LNCaP clone FGC (cell line): ENCODE measurements around the gene KLRG1.

Experiments used
- DNase-seq: peaks from one replicate; pipeline ENCODE4 v3.0.0-alpha.2; 2011; ENCODE audit warnings: low read depth
- H3K4me3 ChIP-seq: 2 replicates; pipeline ENCODE4 v1.5.1; 2011; ENCODE audit warnings: mild to moderate bottlenecking, low read depth, low read length, control low read depth
- TF ChIP-seq, protein P1 (sequence below): IDR thresholded peaks from 2 replicates; pipeline ENCODE4 v1.5.1; 2012; ENCODE audit warnings: mild to moderate bottlenecking; ENCODE audit not compliant: control insufficient read depth, insufficient read depth; ENCODE audit errors: extremely low read depth

Gene KLRG1

DNA sequence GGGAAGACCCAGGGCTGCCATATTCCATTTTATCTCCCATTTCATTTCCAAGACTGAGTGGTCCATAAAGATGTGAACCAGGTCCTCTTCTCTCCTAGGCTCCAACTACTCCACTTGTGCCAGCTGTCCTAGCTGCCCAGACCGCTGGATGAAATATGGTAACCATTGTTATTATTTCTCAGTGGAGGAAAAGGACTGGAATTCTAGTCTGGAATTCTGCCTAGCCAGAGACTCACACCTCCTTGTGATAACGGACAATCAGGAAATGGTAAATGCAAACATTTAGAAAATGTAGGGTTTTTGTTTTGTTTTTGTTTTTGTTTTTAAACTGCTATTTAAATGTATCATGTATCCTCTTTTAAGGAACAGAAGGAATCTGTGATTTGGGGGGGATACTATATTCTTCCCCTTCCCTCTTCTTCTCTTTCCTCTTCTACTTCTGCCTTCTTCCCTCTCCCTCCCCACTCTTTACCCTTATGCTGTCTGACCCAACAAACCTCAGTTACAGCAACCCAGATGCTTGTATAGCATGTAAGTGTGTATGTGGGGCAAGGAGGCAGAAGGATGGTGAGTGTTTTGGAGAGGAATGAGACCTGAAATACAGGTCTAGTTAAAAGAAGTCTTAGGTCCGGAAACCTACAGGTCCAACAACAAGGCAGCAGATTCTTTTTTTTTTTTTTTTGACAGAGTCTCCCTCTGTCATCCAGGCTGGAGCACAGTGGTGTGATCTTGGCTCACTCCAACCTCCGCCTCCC, 5.9 kb downstream of the KLRG1 start:
- TF ChIP-seq, protein P1, sequence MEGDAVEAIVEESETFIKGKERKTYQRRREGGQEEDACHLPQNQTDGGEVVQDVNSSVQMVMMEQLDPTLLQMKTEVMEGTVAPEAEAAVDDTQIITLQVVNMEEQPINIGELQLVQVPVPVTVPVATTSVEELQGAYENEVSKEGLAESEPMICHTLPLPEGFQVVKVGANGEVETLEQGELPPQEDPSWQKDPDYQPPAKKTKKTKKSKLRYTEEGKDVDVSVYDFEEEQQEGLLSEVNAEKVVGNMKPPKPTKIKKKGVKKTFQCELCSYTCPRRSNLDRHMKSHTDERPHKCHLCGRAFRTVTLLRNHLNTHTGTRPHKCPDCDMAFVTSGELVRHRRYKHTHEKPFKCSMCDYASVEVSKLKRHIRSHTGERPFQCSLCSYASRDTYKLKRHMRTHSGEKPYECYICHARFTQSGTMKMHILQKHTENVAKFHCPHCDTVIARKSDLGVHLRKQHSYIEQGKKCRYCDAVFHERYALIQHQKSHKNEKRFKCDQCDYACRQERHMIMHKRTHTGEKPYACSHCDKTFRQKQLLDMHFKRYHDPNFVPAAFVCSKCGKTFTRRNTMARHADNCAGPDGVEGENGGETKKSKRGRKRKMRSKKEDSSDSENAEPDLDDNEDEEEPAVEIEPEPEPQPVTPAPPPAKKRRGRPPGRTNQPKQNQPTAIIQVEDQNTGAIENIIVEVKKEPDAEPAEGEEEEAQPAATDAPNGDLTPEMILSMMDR, result no peak
- DNase-seq, result no peak
- H3K4me3 ChIP-seq, result no peak overlapping the region

DNA sequence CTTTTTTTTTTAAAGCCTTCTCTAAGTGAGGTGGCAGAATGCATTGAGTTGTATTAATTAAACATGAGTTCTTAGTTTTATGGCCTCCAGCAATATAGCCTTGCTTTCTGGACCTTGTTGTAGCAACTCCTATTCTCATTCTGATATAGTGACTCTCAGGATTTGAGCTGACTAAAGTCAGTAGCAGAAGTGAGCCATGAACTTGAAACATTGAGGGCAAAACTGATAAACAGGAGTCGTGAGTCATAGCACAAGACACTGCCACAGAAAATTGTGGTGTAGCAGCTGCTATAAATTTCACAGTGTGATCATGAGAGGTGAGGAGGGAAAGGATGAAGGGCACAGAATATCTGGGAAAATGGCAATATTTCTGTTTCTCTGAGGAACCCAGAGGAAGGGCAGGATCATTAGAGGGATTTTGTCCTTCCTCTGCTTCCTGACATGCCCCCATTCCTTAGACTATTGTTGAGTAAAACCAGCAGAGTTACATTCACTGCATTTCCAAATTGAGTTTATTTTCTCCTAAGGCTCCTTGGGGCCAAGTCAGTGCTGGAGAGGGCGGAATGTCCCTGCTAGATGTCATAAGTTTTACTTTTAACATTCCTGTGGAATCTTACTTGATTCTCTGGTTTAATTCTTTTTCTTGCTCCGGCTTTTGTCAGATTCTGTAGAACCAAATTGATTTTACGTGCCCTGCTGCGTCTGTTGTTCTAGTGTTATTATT, 7.5 kb downstream of the KLRG1 start:
- no peak for DNase-seq

DNA sequence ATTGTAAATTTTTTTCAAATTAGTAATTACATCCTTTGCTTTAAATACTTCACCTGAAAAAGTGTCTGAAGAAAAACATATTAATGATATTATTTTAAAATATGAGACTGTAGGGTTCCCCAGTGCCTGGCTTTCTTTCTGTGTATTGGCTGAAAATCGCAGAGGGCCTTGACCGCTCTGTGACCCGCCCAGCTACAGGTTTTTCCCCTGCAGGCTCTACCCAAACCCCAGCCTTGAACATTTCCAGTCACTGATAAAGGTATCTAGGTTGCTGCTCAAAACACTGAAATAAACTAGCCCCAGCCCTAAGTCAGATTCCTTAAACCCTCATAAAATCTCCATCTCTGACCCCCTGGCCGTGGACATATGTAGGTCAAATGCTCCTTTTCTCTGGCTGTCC, 11.9 kb downstream of the KLRG1 start:
- TF ChIP-seq, protein P1, result no peak
- H3K4me3 ChIP-seq, result no peak overlapping the region
- DNase-seq, result no peak

More for the DNA sequence above, 7.5 kb downstream of the KLRG1 start:
- H3K4me3 ChIP-seq, result no peak overlapping the region
- TF ChIP-seq, protein P1, result no peak

DNA sequence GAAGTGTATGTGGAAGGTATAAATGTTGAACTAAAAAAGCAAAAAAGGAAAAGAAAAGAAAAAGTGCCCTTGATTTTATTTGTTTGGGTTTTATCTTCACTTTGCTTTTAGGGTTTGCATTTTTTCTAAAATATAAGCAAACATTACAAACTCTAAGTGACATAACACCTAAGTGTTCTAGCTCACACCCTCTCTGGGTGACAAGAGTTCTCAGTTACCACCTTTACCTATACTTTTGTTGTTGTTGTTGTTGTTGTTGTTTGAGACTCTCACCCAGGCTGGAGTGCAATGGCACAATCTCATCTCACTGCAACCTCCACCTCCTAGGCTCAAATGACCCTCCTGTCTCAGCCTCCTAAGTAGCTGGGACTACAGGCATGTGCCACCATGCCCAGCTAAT, 13.0 kb downstream of the KLRG1 start:
- no peak overlapping the region for H3K4me3 ChIP-seq
- TF ChIP-seq, protein P1, result no peak
- DNase-seq, result no peak

DNA sequence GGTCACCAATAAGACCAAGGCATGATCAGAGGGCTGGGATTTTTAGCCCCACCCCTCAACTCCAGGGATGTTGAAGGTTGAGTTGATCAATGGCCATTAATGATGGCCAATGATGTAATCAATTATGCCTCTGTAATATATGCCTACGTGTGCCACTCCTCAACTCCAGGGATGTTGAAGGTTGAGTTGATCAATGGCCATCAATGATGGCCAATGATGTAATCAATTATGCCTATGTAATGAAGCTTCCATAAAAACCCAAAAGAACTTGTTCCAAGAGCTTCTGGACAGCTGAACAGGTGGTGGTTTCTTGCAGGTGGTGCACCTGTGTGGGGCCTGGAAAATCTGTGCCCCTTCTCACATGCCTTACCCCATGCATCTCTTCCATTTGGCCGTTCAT, 33.2 kb downstream of the KLRG1 start:
- H3K4me3 ChIP-seq, result no peak overlapping the region
- DNase-seq, result no peak
- TF ChIP-seq, protein P1, result no peak

DNA sequence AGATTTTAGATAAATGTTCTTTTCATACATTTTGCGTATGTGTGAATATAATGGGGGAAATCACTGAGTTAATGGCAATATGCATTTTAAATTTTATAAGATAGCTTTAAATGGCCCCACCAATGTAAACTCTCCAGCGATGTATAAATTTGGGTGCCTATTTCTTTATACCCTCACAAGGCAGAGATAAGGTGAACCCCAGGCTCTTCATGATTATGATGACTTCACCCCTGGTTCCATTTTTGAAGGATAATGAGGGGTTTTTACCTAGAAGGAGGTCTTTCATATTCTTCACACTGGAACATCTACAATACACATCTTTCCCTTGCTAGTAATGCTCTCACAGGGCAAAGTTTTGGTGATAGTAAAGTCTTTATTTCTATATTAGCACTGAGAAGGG, 35.2 kb downstream of the KLRG1 start:
- TF ChIP-seq, protein P1, result no peak
- DNase-seq, result no peak
- H3K4me3 ChIP-seq, result no peak overlapping the region
